ENCODE measurements around the gene SLC22A4. TPM values are rescaled to one million over a fixed set of nuclear protein-coding genes. Genes with fewer than 3 reads are reported as not detected.

The SLC22A4 gene
- total RNA-seq, 1 donor from 2014 or later: 2.1 TPM

GRCh38 chr5:132392978-132393825, 99.0 kb downstream of the SLC22A4 start:
- DNase-seq (ENCODE audit: low spot score in 2 of 2, unreplicated experiment in 2 of 2): no peak
- no peak overlapping the region for H3K27ac Mint-ChIP-seq
- TF ChIP-seq CTCF (IDR thresholded peaks at IDR 0.05; ENCODE audit: unreplicated experiment): no peak
- H3K9me3 Mint-ChIP-seq: no peaks in the 10 kb centered on the region
- H3K4me1 Mint-ChIP-seq: peaks cover 37% of the 10 kb centered on the region
- no peaks in the 10 kb centered on the region for H3K27me3 Mint-ChIP-seq (ENCODE audit: low read depth)
- no peak overlapping the region for H3K4me3 Mint-ChIP-seq
- H3K36me3 Mint-ChIP-seq: peaks cover 24% of the 10 kb centered on the region

Small RNA genes within 50 kb of the gene (microRNA-seq; reads per million reads assigned to microRNA genes)
- not detected for gene MIR3936

Other genes with a start within 250 kb of the SLC22A4 start
- not detected in 3 replicates for gene IL3, start 233.7 kb upstream of the SLC22A4 start, total RNA-seq
- not detected in 3 replicates for gene CSF2, start 220.6 kb upstream of the SLC22A4 start, total RNA-seq
- 66.3 to 68.7 TPM (median 66.9 TPM) in 3 replicates for gene P4HA2, start 66.5 kb upstream of the SLC22A4 start, total RNA-seq
- gene PDLIM4, start 36.7 kb upstream of the SLC22A4 start, total RNA-seq: 48.8 to 50.7 TPM (median 50.1 TPM) in 3 replicates
- gene SLC22A5, start 75.3 kb downstream of the SLC22A4 start, total RNA-seq: 27.7 to 31.1 TPM (median 30.8 TPM) in 3 replicates
- gene IRF1, start 196.4 kb downstream of the SLC22A4 start, total RNA-seq: 33.1 to 35.6 TPM (median 33.3 TPM) in 3 replicates
- not detected in 3 replicates for gene IL5, start 249.1 kb downstream of the SLC22A4 start, total RNA-seq